GM18505 (cell line): ENCODE results near the gene DENND6B.
"Not testable (repeated sequence)": the region's sequence is repeated elsewhere in the genome, so short reads cannot be mapped to it uniquely, and the experiment has no call there.

Experiments used
- ATAC-seq: cut with Tn5 transposase; IDR thresholded peaks from one replicate; pipeline ENCODE4 v1.9.1; 2021; ENCODE audit not compliant: unreplicated experiment
- POLR2A ChIP-seq: IDR thresholded peaks from 4 replicates; pipeline ENCODE4 v1.6.1; 2011; ENCODE audit warnings: borderline replicate concordance; ENCODE audit not compliant: insufficient read depth, insufficient read length; ENCODE audit errors: extremely low read depth

Gene DENND6B

DNA sequence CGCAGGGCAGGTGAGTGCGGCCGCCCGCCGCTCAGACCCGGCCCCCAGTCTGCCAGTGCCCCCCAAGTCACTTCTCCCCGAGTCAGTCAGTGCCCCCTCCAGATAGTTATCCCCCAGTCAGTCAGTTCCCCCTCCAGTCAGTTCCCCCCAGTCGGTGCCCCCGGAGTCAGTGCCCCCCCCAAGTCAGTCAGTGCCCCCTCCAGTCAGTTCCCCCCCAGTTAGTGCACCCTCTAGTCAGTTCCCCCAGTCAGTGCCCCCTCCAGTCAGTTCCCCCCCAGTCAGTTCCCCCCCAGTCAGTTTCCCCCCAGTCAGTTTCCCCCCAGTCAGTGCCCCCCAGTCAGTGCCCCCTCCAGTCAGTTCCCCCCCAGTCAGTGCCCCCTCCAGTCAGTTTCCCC lies 16.7 kb upstream of the DENND6B start:
- no peak for TF ChIP-seq POLR2A
- ATAC-seq = no peak

DNA sequence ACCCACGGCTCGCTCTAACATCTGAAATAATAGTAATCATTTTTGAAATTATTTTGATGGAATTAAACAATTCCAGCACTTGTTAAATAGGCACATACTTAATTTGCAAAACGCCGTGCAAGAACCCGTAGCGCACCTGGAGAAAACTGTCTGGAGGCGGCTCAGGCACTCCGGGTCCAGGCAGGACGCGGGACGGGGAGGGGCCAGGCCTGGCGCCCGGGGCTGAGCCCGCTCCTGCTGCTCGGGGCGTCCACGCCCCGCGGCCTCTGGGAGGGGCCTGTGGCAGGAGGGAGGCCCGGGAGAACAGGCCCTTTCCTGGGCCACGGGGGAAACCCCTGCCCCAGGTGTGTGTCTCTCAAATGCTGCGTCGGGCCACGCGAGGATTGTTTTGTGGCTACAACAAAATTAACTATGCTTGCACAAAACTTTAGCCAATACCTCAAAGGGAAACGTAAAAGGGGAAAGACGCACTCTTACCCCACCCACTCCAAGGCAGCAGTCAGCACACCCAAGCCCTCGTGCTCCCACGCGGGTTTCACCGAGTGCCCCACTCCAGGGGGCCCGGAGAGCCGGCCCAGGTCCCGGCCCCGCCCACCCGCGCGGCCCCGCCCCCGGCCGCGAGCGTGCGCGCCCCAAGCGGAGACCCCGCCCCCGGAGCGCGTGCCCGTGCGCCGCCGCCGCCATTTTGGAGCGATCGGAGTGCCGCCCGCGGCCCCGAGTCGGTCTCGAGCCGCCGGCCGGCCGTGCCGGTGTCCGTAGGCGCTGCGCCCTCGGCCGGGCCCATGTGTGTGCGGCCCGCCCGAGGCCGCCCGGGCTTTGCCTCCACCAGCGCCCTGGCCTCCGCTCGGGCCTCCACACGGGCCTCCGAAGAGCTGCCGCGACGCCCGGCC lies 16.1 kb upstream of the DENND6B start, which contains the start of gene PPP6R2:
PPP6R2 (plus strand) TSS at position 677 of the 890 bp plus-strand sequence. CDS start 50,582 bp downstream, outside the sequence.
- ATAC-seq = peak; percentile 69

GRCh38 chr22:50341977-50342650 lies 15.3 kb upstream of the DENND6B start:
- no peak for TF ChIP-seq POLR2A
- ATAC-seq = no peak

More for the DNA sequence above, 16.1 kb upstream of the DENND6B start, which contains the start of gene PPP6R2:
- TF ChIP-seq POLR2A = peak; percentile 72

- no peak for ATAC-seq
- TF ChIP-seq POLR2A = no peak
These were observed 13.4 kb upstream of the DENND6B start for GRCh38 chr22:50339945-50340879.

GRCh38 chr22:50338860-50339462 lies 12.1 kb upstream of the DENND6B start:
- no peak for ATAC-seq
- no peak for TF ChIP-seq POLR2A

GRCh38 chr22:50338042-50338573 lies 11.3 kb upstream of the DENND6B start:
- no peak for TF ChIP-seq POLR2A
- no peak for ATAC-seq

GRCh38 chr22:50337262-50338041 lies 10.6 kb upstream of the DENND6B start:
- no peak for TF ChIP-seq POLR2A
- ATAC-seq = no peak

DNA sequence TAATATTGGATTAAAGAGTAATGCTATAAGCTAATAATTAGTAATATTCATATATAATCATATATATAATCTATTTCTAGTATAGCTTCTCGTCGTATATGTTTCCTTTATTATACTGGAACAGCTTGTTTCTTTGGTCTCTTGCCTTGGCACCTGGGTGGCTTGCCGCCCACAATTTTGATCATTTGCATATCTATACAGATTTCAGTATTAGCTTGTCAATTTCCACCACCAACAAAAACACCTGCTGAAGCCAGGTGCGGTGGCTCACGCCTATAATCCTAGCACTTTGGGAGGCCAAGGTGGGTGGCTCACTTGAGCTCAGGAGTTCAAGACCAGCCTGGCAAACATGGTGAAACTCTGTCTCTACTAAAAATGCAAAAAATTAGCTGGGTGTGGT lies 7.6 kb upstream of the DENND6B start:
- ATAC-seq = not testable (repeated sequence)

GRCh38 chr22:50329236-50329635 lies 2.4 kb upstream of the DENND6B start:
- no peak for TF ChIP-seq POLR2A

DNA sequence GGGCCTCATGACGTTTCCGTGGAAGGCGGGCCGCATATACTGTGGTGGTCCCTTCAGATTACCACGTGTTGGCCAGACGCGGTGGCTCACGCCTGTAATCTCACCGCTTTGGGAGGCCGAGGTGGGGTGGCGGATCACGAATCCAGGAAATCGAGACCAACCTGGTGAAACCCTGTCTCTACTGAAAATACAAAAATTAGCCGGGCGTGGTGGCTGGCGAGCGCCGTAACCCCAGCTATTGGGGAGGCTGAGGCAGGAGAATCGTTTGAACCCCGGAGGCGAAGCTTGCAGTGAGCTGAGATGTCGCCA lies 853 bp upstream of the DENND6B start:
- no peak for ATAC-seq
- no peak for TF ChIP-seq POLR2A

More at GRCh38 chr22:50329236-50329635, 2.4 kb upstream of the DENND6B start:
- ATAC-seq = no peak

- no peak for ATAC-seq
- TF ChIP-seq POLR2A = no peak
These were observed 422 bp downstream of the DENND6B start for GRCh38 chr22:50326225-50326955.
